GM23248 (cell line): ENCODE measurements around the gene TRAM2. TPM values are rescaled to one million over a fixed set of nuclear protein-coding genes. Genes with fewer than 3 reads are reported as not detected.

ENCODE experiments used
- DNase-seq: peaks from one replicate; pipeline ENCODE4 v3.0.0-alpha.2; 2015
- H2AFZ ChIP-seq: fragments of 200-600 bp; sonication (generic); 2 replicates; pipeline ENCODE4 v1.6.1; 2016; ENCODE audit warnings: antibody characterized with exemption
- H3F3A ChIP-seq: fragments of 200-600 bp; sonication (generic); 2 replicates; pipeline ENCODE4 v1.6.1; 2016; ENCODE audit warnings: mild to moderate bottlenecking, antibody characterized with exemption, mixed run types; ENCODE audit not compliant: insufficient read depth
- H3K27ac ChIP-seq: fragments of 200-600 bp; sonication (generic); 2 replicates; pipeline ENCODE4 v1.5.1; 2016; ENCODE audit warnings: mild to moderate bottlenecking
- H3K27me3 ChIP-seq: fragments of 200-600 bp; sonication (generic); replicated peaks from 2 replicates; pipeline ENCODE4 v1.6.1; 2016; ENCODE audit warnings: mild to moderate bottlenecking; ENCODE audit not compliant: insufficient read depth
- H3K36me3 ChIP-seq: fragments of 200-600 bp; sonication (generic); 2 replicates; pipeline ENCODE4 v1.6.1; 2016; ENCODE audit warnings: low read depth, mild to moderate bottlenecking
- H3K4me1 ChIP-seq: fragments of 200-600 bp; sonication (generic); 2 replicates; pipeline ENCODE4 v1.6.1; 2016; ENCODE audit warnings: mild to moderate bottlenecking; ENCODE audit not compliant: insufficient read depth
- H3K4me2 ChIP-seq: fragments of 200-600 bp; sonication (generic); one replicate; pipeline ENCODE4 v1.6.1; 2016; ENCODE audit warnings: mild to moderate bottlenecking; ENCODE audit not compliant: unreplicated experiment
- H3K4me3 ChIP-seq: fragments of 200-600 bp; sonication (generic); 2 replicates; pipeline ENCODE4 v1.5.1; 2016; ENCODE audit warnings: mild to moderate bottlenecking
- H3K79me2 ChIP-seq: fragments of 200-600 bp; sonication (generic); 2 replicates; pipeline ENCODE4 v1.6.1; 2016; ENCODE audit warnings: mild to moderate bottlenecking; ENCODE audit not compliant: insufficient read depth
- H3K9ac ChIP-seq: fragments of 200-600 bp; sonication (generic); 2 replicates; pipeline ENCODE4 v1.6.1; 2016; ENCODE audit warnings: mild to moderate bottlenecking
- H3K9me2 ChIP-seq: fragments of 200-600 bp; sonication (generic); 2 replicates; pipeline ENCODE4 v1.6.1; 2016; ENCODE audit warnings: mixed run types, mild to moderate bottlenecking, moderate library complexity; ENCODE audit not compliant: insufficient read depth
- H3K9me3 ChIP-seq: fragments of 200-600 bp; sonication (generic); one replicate; pipeline ENCODE4 v1.6.1; 2017; ENCODE audit warnings: low read depth
- H4K20me1 ChIP-seq: fragments of 200-600 bp; sonication (generic); 2 replicates; pipeline ENCODE4 v1.6.0; 2016; ENCODE audit not compliant: insufficient read depth
- EZH2 ChIP-seq: fragments of 200-600 bp; sonication (generic); IDR thresholded peaks from 2 replicates; pipeline ENCODE4 v1.6.1; 2018; ENCODE audit warnings: antibody characterized with exemption, mild to moderate bottlenecking; ENCODE audit not compliant: insufficient read depth, poor library complexity, severe bottlenecking
- EZH2phosphoT487 ChIP-seq: fragments of 200-600 bp; sonication (generic); IDR thresholded peaks from 2 replicates; pipeline ENCODE4 v1.6.1; 2018; ENCODE audit warnings: antibody characterized with exemption, moderate library complexity, mild to moderate bottlenecking, low read depth; ENCODE audit not compliant: insufficient read depth
- WGBS, 2 experiments: methylation state at CpG; one replicate each; pipeline ENCODE4 v1.1.6; 2015 to 2017; ENCODE audit warnings: low lambda C conversion rate in 2 of 2, low coverage in 1 of 2; ENCODE audit errors: missing lambda C conversion rate in 2 of 2; 5-methylcytosine and 5-hydroxymethylcytosine counted together
- in situ Hi-C: fragments of 300-500 bp; cut with MboI; formaldehyde crosslinking; loops from 2 replicates; pipeline ENCODE4 v1.15.0; 2020
- polyA plus RNA-seq: library from polyadenylated mRNA; unstranded; fragments of >200 nt; fragmentation: Nextera tagmentation; extraction: Ambion mirVana; gene quantifications from 2 replicates; pipeline ENCODE4 v1.2.1, GENCODE V29; 2016
- total RNA-seq: library from RNA; depleted of rRNA; stranded (reverse); fragments of >200 nt; shearing (Covaris generic); gene quantifications from 2 replicates; pipeline ENCODE4 v1.2.3, GENCODE V29; 2014

The TRAM2 gene
- total and polyA plus RNA-seq, 2 experiments from 2014 or later, result 141 to 174 TPM

DNA sequence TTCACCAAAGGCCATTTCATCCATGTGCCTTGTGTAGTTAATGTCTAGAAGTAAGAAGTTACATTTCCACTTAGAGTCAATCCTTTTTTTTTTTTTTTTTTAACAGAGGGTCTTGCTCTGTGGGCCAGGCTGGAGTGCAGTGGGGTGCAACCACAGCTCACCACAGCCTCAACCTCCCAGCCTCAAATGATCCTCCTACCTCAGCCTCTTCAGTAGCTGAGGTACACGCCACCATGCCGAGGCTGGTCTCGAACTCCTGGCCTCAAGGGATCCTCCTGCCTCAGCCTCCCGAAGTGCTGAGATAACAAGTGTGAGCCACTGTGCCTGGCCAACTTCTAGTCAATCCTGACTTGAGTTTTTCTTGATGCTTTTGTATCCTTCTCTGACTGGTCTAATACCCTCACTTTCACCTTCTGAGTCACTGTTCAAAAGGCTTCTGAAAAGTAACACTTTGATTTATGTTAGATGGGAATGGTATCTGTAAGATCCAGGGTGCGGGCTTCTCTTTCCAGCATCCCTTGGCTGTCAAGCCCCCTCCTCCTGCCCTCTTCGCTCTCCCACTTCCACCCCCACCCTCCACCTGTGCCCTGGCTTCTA is 22.1 kb downstream of the TRAM2 start:
- Histone ChIP-seq H3K9me2 (no peaks in the 10 kb centered on the region), H3K9me3 (no peaks in the 10 kb centered on the region), H3K4me2 (peak overlapping the region; percentile 33), H3K27me3 (no peaks in the 10 kb centered on the region), H3F3A (peaks cover 89% of the 10 kb centered on the region), H3K36me3 (peaks cover 10% of the 10 kb centered on the region; the same call in 1 of the 2 replicates), H3K79me2 (peaks cover 100% of the 10 kb centered on the region), H2AFZ (no peak overlapping the region), H3K27ac (peak overlapping the region; percentile 74), H4K20me1 (no peaks in the 10 kb centered on the region), H3K4me1 (peaks cover 97% of the 10 kb centered on the region), H3K9ac (0 out of 2 replicates have a peak overlapping the region, but pooled peaks have one; percentile 39), H3K4me3 (no peak overlapping the region)
- in situ Hi-C loops, result no loop called here
- 94 to 96% methylated on average over 4 to 6 of the region's 6 CpGs for WGBS, 2 experiments
- peak; percentile 11 for DNase-seq
- TF ChIP-seq EZH2 (no peak), EZH2phosphoT487 (no peak)

DNA sequence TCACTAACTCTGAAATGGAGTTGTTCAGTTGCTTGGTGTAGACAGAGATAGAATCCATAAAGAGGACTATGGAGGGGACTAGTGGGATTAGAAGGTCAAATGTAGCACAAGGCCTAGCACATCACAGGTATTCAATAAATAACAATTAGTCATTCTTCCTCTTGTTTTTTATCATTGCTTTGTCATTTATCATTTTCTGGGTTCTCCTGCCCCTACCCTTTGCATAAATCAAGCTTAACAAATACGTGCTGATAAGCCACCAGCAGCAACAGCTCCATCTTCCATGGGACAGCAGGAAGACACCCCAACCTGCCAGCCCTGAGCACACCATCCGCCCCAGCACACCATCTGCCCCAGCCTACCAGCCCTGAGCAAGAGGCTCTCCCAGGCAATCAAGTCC is 23.1 kb downstream of the TRAM2 start:
- no peak for DNase-seq
- Histone ChIP-seq H3K4me2 (peak overlapping the region; percentile 33), H4K20me1 (no peaks in the 10 kb centered on the region), H3K36me3 (peaks cover 7% of the 10 kb centered on the region; the same call in 1 of the 2 replicates), H3K9me3 (no peaks in the 10 kb centered on the region), H3K27me3 (no peaks in the 10 kb centered on the region), H3K27ac (peak overlapping the region; percentile 74), H3K9ac (no peak overlapping the region), H3K4me1 (peaks cover 93% of the 10 kb centered on the region), H2AFZ (no peak overlapping the region), H3K79me2 (peaks cover 100% of the 10 kb centered on the region), H3F3A (peaks cover 85% of the 10 kb centered on the region), H3K9me2 (no peaks in the 10 kb centered on the region), H3K4me3 (no peak overlapping the region)
- 70 to 79% methylated on average over 2 of the region's 2 CpGs for WGBS, 2 experiments
- TF ChIP-seq EZH2phosphoT487 (no peak), EZH2 (no peak)
- in situ Hi-C loops, result no loop called here

DNA sequence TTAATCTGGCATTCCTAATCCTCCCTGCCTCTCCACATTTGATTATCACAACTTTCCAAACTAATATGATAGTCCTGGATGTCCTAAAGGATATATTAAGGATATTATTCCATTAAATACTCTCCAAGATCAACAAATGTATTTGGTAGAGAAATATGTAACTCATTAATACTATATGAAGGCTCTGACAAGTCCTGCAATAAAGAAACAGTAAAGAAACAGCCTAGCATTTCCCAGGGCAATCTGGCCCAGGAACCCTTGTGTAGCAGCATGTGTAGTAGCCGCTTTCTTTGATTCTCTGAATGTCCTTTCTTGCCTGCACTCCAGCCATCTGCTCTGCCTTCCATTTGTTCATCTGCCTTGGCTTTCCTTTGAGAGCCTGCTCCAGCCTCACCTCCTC is 23.7 kb downstream of the TRAM2 start:
- Histone ChIP-seq H3K4me3 (no peak overlapping the region), H3K4me1 (peaks cover 93% of the 10 kb centered on the region), H2AFZ (no peak overlapping the region), H3K9ac (peak overlapping the region; percentile 62; the same call in 1 of the 2 replicates), H3K79me2 (peaks cover 100% of the 10 kb centered on the region), H3K27ac (peak overlapping the region; percentile 74), H4K20me1 (no peaks in the 10 kb centered on the region), H3F3A (peaks cover 83% of the 10 kb centered on the region), H3K36me3 (0 out of 2 replicates have a peak, but pooled peaks cover 9% of the 10 kb centered on the region), H3K9me2 (no peaks in the 10 kb centered on the region), H3K9me3 (no peaks in the 10 kb centered on the region), H3K4me2 (peak overlapping the region; percentile 33), H3K27me3 (no peaks in the 10 kb centered on the region)
- TF ChIP-seq EZH2 (no peak), EZH2phosphoT487 (no peak)
- WGBS, 2 experiments, result 100% methylated on average over 1 of the region's 1 CpG
- in situ Hi-C loops, result no loop called here
- no peak for DNase-seq

DNA sequence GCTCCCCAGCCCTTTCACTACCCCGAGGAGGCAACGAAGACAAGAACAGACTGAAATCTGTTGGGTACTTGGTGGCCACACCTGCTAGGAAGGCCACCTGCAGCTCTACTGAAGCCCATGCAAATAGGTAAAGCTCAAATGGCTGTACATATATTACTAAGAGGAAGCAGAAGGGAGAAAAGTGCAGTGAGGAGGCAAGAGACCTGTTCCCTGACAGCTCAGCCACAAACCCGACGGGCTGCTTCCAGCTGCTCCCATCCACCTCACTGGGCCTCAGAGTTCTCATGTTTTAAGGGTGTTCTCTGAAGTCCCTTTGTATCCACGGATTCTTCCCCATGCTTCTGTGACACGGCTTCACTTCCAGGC is 24.6 kb downstream of the TRAM2 start:
- Histone ChIP-seq H3K9me2 (no peaks in the 10 kb centered on the region), H3K36me3 (0 out of 2 replicates have a peak, but pooled peaks cover 9% of the 10 kb centered on the region), H4K20me1 (no peaks in the 10 kb centered on the region), H3K27ac (peak overlapping the region; percentile 74), H3K4me2 (peak overlapping the region; percentile 65), H3K79me2 (peaks cover 100% of the 10 kb centered on the region), H3K9me3 (no peaks in the 10 kb centered on the region), H2AFZ (no peak overlapping the region), H3K27me3 (no peaks in the 10 kb centered on the region), H3F3A (peaks cover 84% of the 10 kb centered on the region), H3K9ac (peak overlapping the region; percentile 62), H3K4me1 (peaks cover 93% of the 10 kb centered on the region), H3K4me3 (peak overlapping the region; percentile 6; the same call in 1 of the 2 replicates)
- WGBS, 2 experiments, result 15 to 16% methylated on average over 6 of the region's 6 CpGs
- TF ChIP-seq EZH2 (no peak), EZH2phosphoT487 (no peak)
- in situ Hi-C loops, result no loop called here
- no peak for DNase-seq
